NOMO-1 treated with dmso at 0.1 percent for 144 hours (cell line): ENCODE data around the gene EXD3.
A peak's percentile ranks its signal among the peaks of the same experiment; 100 is the strongest.

ENCODE experiments used
- DNase-seq: peaks from one replicate; lab custom pipeline; 2025; ENCODE audit not compliant: unreplicated experiment; lab: John Stamatoyannopoulos, UW

EXD3 gene

DNA sequence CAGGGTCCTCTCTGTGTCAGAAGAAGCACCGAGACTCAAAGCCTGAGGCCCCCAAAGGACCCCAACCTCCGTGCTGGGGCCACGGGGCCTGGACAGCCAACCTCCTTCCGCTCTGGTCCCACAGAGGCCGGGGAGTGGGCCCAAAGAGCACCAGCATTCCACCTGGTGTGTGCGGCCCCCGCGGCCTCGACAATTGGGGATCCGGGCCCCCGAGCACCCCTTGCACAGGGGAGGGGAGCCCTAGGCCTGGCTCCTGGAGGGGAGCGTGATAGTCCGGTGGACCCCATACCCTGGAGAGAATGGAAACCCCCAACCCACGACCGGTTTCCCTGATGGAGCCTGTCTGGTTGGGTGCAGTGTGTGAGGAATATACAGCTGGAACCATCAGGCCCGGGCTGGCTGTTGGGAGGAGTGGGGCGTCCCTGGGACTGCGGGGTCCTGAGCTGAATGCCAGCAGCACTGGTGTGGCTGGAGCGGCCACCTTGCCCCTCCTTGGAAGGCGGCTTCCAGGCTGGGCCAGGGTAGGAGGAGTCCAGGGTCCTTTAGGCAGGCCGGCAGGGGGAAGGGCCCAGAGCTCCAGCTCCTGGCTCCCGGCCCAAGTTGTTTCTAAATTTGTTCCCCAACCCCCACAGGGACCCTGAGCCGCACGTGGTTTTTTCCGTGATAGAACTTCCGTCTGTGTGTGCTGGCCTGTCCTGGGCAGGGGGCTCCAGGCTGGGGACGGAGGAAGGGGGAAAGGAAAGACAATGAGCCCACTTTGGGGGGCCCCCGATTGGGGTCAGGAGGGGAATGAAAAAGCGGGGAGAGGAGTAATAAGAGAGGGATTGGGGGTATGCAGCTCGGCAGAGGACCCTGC is 146.3 kb downstream of the EXD3 start:
- peak; percentile 76 for DNase-seq

DNA sequence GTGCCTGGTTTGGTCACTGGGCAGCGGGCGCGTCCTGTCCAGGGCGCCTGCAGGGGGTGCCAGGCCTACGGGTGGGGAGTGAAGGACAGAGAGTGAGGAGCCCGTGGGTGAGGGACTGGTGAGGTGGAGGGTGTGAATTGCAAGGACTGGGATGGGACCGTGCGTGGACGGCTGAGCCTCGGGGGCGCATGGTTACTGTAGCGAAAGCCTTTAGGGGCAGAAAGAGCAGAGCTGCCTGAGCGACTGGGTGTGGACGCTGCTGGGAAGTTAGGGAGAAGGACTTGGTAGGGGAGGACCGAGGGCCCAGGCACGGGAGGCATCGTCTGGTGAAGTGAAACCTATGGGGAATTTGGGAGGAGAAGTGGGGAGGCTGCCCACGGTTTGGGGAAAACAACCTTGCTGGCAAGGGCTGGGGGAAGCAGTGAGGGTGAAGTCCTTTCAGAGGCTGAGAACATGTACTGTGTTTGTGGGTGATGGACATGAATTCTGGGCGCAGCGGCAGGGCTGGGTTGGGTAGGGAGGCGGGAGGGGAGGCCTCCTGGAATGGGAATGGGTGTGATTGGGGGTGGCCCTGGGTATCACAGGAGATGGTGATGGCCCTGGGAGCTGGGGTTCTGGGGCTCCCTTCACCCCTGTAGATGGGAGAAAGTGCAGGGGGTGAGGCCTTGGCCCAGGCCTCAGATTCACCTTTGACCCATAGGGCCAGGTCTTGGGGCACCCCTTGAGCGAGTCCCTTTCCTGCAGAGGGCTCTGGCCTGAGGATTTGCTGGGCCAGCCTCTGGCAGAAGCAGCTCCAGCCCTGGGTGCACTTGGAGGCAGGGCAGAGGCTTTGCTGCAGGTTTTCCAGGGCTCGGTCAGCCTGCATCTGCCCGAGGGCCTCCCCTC is 147.1 kb downstream of the EXD3 start:
- no peak for DNase-seq

DNA sequence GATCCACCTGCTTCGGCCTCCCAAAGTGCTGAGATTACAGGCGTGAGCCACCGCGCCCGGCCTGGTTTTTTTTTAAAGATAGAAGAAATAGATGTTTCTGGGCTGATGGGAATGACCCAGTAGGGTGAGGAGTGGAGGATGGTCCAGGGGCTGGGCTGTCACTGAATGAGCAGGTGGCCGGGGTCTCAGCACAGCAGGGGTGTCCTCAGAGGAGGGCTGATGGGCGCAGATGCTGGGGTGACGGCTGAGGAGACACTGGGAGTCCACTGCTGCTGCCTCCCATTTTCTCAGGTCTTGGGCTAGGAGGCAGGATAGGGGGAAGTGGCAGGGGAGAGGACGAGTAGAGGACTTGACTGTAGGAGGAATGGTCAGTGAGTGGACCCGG is 147.8 kb downstream of the EXD3 start:
- no peak for DNase-seq

DNA sequence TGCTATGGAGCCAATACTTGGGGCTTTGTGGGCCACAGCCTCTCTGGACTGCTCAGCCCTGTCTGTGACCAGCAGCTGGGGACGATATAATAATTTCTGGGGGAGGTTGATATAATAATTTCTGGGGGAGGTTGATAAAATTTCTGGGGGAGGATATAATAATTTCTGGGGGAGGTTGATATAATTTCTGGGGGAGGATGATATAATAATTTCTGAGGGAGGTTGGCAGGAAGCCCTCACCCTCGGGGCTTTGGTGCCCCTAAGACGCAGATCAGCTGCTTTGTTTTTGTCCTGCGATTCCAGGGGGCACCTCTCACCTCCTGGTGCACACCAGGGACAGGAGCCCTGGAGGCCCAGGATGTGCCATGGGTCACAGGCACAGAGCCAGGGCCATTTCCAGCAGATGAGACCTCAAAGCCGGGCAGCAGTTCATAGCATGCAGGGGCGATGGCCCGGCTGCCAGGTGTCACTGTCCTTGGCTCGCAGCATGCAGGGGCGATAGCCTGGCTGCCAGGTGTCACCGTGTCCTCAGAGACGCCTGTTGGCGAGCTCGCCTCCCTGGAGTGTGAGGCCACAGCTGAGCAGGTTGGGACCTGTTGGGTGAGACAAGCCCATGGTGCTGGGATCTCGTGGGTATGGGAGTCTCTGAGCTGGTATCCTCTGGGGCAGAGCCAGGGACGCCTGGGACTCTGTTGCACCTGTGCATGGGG is 149.2 kb downstream of the EXD3 start:
- DNase-seq, result no peak

DNA sequence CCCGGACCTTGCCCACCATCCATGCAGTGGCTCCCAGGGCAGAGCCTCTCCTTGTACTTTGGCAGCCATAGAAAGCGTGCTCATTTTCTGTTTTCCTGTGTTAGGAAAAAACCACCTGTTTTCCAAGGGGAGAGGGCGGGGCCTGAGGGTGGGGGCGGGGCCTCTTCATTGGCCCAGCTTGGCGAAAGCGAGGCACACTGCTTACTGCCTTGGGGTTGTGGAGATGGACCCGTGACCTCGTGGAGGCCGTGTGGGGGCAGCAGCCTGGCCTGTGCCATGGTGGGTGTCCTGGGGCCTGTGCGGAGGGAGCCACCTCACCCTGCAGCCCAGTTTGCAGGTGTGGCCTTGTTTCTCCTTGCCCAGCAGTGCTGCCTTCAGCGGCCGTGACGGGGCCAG is 149.9 kb downstream of the EXD3 start:
- no peak for DNase-seq

DNA sequence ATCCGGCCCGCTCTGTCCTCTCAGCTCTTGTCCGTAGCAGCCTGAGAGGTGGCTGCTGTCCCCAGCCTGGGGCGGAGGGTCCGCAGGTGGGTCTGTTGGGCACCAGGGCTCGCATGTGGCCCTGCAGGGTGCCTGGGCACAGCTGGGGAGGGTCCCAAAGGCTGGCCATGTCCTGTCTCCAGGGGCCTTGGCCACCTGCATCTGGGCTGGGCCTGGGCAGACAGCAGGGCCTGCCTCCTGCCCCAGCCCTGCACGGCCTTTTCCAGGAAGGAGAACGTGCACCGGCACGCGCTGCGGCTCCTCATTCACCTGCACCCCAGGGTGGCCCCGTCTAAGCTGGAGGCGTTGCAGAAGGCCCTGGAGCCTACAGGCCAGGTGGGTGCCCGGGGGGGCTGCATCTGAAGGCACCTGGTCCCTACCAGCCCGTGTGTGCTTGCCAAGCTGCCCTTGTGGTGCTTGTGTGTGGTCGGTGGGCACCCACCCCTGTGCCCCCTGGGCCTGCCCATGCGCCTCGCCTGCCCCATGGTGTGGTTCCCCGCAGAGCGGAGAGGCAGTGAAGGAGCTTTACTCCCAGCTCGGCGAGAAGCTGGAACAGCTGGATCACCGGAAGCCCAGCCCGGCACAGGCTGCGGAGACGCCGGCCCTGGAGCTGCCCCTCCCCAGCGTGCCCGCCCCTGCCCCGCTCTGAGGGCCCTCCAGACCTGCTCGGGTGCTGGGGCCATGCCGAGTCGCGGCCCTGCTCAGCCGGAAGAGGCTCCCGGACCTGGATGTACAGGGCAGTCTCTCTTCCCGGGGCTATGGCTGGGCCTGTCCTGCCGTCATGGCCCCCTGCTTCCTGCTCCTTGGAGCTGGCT is 150.5 kb downstream of the EXD3 start:
- DNase-seq, result no peak

DNA sequence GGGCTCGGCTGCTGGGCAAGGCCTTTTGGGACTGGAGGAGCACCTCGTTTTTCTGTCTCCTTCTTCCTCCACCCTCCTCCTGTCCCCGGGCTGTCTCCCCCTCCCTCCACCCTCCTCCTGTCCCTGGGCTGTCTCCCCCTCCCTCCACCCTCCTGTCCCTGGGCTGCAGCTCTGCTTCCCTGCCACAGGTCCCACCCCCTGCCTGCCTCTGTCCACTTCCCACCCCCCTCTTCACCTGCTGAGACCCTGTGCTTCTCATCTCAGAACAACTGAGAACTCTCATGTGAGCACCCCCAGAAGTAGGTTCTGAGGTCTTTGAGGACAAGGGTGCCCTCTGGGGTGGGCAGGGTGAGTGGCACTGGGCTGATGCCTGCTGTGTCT is 151.3 kb downstream of the EXD3 start:
- no peak for DNase-seq

DNA sequence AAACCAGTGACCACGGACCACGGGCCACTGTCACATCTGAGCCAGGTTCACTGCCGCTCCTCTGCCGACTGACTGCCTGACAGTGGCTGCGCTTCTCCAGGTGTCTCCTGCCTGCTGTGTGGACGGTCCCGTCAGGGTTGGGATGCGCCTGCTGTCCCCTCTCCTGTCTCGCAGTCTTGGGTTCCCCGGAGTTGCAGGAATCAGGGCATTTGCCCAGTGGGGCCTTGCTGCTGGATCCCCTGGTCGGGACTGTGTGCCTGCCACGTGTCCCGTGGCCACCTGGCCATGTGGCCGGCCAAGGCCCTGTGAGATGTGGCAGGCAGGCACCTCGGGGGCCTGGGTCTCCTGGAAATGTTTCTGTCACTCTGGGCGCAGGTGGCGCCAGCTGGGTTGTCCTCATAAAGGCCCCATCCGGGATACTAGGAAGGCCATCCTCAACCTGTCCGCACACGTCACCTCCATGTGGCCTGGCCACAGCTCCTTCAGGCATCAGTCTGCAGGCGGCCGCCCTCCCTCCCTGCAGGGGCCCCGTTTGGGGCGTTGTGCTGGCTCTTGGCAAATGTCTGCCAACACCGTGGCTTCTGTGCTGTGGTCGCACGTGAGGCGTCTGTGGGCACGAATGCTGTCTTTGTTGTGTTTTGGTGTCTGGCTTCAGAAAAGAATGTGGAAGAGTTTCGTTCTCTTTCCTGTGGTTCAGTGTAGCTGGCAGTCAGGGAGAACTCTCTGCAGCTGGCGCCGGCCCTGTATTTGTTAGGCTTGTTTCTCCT is 151.8 kb downstream of the EXD3 start:
- no peak for DNase-seq

DNA sequence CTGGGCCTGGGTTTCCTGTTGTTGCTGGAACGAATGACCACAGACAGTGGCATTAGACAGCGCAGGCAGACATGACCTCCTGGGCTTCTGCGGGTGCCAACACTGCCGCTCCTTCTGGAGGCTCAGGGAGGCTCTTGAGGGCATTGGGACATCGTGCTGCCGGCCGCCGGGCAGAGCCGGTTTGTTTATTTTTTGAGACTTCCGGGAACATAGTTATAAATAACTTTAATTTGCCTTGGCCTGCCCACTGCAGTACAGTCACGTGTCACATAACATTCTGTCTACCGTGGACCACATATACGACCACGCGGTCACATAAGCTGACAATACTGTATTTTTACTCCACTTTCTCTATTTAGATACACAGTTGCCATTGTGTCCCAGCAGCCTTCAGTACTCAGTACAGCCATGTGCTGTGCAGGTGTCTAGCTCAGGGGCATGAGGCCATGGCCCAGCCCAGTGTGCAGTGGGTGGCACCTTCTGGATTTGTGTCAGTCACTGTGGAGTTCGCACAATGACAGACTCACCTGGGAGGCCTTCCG is 153.7 kb downstream of the EXD3 start:
- DNase-seq, result peak; percentile 87

DNA sequence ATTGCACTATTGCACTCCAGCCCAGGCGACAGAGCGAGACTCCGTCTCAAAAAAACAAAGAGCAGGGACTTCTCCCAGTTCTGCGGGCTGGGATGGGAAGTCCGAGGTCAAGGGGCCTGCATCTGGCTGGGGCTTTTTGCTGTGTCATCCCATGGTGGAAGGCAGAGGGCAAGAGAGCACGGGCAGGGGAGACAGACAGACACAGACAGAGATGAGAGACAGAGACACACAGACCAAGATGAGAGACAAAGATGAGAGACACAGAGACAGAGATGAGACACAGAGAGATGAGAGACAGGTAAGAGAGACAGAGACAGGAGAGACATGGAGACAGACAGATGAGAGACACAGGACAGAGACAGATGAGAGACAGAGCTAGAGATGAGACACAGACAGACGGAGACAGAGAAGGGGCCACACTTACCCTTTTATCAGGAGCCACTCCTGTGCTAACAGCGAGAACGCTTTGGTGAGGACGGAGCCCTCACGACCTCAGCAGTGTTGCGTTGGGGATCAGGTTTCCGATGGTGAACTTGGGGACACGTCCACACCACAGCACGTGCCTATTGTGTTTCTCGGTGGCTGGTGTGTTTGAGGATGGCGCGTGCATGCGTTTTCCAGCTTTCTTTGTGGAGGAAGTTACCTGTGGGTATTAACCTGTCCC is 154.3 kb downstream of the EXD3 start:
- DNase-seq, result no peak

DNA sequence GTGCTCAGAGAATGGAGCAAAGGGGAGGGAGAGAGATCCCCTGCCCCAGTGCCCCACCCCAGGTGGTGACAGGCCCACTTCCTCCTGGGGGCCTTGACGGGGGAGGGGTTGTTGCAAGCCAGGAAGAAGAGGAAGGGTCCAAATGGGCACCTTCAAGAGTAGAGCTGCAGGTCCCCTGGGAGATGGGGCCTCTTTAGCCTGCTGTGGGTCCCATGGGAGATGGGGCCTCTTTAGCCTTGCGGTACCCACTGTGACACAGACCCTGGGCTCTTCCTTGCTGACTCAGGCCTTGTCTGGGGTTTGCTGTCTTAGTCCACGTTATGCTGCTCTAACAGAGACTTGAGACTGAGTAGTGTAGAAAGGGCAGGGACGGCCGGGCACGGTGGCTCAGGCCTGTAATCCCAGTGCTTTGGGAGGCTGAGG is 155.0 kb downstream of the EXD3 start:
- DNase-seq, result no peak

DNA sequence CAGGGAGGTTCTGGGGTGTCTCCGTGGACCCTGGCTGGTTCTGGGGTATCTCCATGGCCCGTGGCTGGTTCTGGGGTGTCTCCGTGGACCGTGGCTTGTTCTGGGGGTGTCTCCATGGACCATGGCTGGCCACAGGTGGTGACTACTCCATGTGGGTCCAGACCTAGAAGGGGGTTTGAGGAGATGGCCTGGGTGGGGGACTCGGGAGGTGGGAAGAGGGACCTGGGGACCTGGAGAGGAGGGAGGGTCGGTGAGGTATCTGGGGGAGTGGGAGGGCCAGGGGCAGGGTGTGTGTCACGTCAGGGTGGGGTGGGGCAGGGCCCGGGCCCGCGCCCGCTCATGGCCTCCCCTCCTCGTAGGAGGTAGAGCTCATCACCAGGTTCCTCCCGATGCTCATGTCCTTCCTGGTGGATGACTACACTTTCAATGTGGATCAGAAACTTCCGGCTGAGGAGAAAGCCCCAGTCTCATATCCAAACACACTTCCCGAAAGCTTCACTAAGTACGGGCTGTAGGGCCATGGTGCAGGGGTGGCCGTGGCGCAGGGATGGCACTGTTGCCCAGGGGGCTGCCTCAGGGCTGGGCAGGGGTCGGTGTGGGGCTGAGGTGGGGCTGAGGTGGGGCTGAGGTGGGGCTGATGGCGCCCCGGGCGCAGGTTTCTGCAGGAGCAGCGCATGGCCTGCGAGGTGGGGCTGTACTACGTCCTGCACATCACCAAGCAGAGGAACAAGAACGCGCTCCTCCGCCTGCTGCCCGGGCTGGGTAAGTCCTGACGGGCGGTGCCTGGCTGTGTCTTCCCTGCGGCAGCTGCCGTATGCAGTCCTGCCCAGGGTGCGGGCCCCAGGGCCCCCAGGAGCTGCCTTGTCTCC is 156.1 kb downstream of the EXD3 start:
- no peak for DNase-seq

DNA sequence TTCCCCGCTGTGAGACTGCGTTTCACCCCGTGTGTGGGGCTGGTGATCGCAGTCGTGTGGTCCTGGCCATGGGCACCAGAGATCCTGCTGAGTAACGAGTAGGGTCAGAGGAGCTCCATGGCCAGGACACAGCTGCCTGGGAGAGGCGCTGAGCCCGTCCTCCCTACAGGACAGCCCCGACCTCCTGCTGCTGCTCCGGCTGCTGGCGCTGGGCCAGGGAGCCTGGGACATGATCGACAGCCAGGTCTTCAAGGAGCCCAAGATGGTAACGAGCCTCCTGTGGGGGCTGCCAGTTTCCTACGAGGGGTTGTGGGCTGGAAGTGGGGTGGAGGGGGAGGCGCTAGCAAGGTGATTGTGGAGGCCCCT is 156.8 kb downstream of the EXD3 start:
- DNase-seq, result no peak

DNA sequence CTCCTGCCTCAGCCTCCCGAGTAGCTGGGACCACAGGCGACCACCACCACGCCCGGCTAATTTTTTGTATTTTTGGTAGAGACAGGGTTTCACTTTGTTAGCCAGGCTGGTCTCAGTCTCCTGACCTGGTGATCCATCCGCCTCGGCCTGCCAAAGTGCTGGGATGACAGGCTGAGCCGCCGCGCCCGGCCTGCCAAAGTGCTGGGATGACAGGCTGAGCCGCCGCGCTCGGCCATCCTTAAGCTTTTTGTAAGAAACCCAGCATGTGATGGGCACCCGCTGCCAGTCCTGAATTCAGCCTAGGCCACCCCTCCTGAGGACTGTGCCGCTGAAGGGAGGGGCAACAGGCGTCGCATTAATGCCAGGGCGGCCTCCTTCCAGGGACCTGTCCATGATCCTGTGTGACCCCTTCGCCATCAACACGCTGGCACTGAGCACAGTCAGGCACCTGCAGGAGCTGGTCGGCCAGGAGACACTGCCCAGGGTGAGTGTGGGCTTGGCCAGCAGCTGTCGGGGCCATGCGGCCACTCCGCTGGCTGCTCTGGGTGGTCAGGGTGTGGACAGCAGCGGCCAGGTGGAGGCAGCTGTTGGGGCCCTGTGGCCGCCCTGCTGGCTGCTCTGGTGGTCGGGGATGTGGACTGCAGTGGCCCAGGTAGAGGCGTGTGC is 157.3 kb downstream of the EXD3 start:
- DNase-seq, result no peak

DNA sequence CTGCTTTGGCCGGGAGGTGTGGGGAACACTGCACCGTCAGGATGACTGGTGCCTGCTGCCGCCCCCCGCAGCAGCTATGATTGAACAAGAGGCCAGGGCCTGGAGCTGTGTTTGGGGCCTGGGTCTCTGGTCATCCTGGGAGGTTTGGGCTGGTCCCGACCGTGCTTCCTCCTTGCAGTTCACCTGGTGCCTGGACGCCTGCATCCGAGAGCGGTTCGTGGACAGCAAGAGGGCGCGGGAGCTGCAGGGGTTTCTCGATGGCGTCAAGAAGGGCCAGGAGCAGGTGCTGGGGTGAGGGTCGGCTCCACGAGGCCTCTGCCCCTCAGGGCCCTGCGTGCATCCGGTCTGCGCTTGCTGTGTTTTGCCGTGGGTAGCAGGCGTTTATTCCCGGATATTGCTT is 158.9 kb downstream of the EXD3 start:
- DNase-seq, result no peak

DNA sequence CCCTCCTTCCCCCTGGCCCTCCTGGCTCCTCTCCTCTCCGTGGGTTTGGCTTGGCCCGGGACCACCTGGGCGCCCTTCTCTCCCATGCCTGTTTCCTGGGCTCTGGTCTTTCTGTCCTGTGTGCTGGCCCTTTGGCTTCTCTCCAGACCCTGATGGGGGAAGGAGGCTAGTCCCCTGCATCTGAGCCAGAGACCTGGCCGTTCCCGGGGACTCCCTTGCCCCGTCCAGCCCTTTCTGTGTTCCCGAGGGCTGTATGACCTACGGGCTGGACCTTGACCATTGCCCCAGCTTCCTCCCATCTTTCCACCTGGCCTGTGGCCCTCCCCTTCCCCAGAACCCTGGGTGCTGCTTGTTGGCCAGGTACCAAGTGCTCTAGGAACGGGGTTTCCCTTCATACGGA is 159.5 kb downstream of the EXD3 start:
- no peak for DNase-seq

DNA sequence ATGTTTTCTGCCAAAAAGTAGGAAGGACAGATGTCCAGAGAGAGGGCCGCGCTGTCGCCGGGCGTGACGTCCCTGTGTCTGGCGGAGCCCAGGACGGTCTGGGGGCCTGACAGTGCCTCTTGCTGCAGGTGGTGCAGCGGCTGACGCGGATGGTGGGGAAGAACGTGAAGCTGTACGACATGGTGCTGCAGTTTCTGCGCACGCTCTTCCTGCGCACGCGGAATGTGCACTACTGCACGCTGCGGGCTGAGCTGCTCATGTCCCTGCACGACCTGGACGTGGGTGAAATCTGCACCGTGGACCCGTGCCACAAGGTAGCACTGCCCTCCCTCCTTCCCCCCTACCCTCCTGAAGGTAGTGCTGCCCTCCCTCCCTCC is 160.1 kb downstream of the EXD3 start:
- DNase-seq, result no peak
